Natural killer cell treated with Interleukin-12 subunit alpha and Interleukin-12 subunit beta and Interleukin-15 and Interleukin-18, amount 100 ng/mL, for 72 hours (primary cell): ENCODE measurements around the gene ROBO3. TPM values are rescaled to one million over a fixed set of nuclear protein-coding genes. Genes with fewer than 3 reads are reported as not detected.

Experiments used
- ATAC-seq, 2 donors: fragments of 150-1000 bp; cut with Tn5 transposase in 1 of 2; sonication (Bioruptor Pico), chemical (Tn5 transposase) in 1 of 2; 2 replicates each; pipeline ENCODE4 v1.10.0; 2021
- DNase-seq: peaks from one replicate; pipeline ENCODE4 v3.0.0; 2022; ENCODE audit warnings: low spot score
- H3K27ac Mint-ChIP-seq, 2 donors: 1 replicate in 1 of 2; 2 replicates in 1 of 2; pipeline ENCODE4 v1.8.0; 2022; ENCODE audit warnings: mixed read lengths in 2 of 2, mild to moderate bottlenecking in 1 of 2, moderate library complexity in 1 of 2
- H3K27me3 Mint-ChIP-seq, 2 donors: 1 replicate in 1 of 2; 2 replicates in 1 of 2; pipeline ENCODE4 v1.8.0; 2022; ENCODE audit warnings: mixed read lengths in 2 of 2
- H3K36me3 Mint-ChIP-seq: one replicate; pipeline ENCODE4 v1.8.0; 2022; ENCODE audit warnings: mixed read lengths
- H3K4me1 Mint-ChIP-seq, 2 donors: 1 replicate in 1 of 2; 2 replicates in 1 of 2; pipeline ENCODE4 v1.8.0; 2022; ENCODE audit warnings: low read depth in 2 of 2, mixed read lengths in 2 of 2, mild to moderate bottlenecking in 1 of 2
- H3K4me3 Mint-ChIP-seq: one replicate; pipeline ENCODE4 v1.8.0; 2022; ENCODE audit warnings: mixed read lengths
- H3K9me3 Mint-ChIP-seq: 2 replicates; pipeline ENCODE4 v1.8.0; 2022; ENCODE audit warnings: mixed read lengths
- total RNA-seq, 2 donors: library from RNA; stranded (reverse); gene quantifications; one replicate each; pipeline ENCODE4 v1.2.3, GENCODE V29; 2022

ROBO3 gene
- total RNA-seq, 2 donors from 2014 or later = 5.3 to 7.9 TPM

GRCh38 chr11:124839128-124839971 lies 25.9 kb upstream of the ROBO3 start:
- no peaks in the 10 kb centered on the region for H3K9me3 Mint-ChIP-seq
- DNase-seq = no peak
- H3K36me3 Mint-ChIP-seq = no peaks in the 10 kb centered on the region
- H3K4me3 Mint-ChIP-seq = no peak overlapping the region
- peaks cover 11 to 12% of the 10 kb centered on the region in 2 donors for H3K4me1 Mint-ChIP-seq
- ATAC-seq = no peak
- H3K27ac Mint-ChIP-seq = no peak overlapping the region
- H3K27me3 Mint-ChIP-seq = peaks cover 51 to 66% of the 10 kb centered on the region in 2 donors

DNA sequence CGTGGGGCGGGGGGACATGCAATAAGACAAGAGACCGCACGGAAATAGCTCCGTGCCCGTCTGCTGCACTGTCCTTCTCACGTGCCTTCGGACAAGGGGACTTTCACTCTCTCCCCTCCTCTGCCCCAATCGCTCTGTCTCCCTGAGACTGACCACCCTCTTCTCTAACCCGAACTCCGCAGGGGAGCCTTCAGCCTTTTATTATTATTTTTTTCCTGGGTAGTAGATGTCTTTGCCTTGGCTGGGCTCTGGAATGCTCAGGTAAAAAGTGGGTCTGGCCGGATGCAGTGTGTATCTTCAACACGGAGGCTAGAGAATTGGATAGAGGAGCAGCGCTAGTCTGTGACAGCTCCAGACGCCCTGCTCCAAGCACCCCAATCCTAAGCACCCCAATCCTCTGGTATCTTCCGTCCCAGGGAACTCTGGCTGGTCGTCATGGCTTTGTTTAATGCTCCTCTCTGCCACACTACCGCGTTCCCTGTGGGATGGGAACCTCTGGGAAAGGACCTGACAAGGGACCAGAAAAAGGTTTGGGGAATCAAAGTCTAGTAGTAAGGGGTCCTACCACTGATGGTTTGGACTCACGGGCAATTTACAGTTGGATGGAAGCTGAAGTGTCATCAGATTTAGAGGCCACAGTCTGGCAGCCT lies 25.1 kb upstream of the ROBO3 start:
- peak overlapping the region; percentile 42 for H3K4me3 Mint-ChIP-seq
- H3K27ac Mint-ChIP-seq = no peak overlapping the region
- no peaks in the 10 kb centered on the region for H3K36me3 Mint-ChIP-seq
- no peak for ATAC-seq
- DNase-seq = no peak
- no peaks in the 10 kb centered on the region for H3K9me3 Mint-ChIP-seq
- H3K4me1 Mint-ChIP-seq = peaks cover 11 to 12% of the 10 kb centered on the region in 2 donors
- H3K27me3 Mint-ChIP-seq = peaks cover 57 to 73% of the 10 kb centered on the region in 2 donors

GRCh38 chr11:124840666-124841065 lies 24.6 kb upstream of the ROBO3 start:
- H3K36me3 Mint-ChIP-seq = no peaks in the 10 kb centered on the region
- H3K4me1 Mint-ChIP-seq = peaks cover 11 to 12% of the 10 kb centered on the region in 2 donors
- ATAC-seq = no peak
- no peak overlapping the region for H3K4me3 Mint-ChIP-seq
- no peak for DNase-seq
- H3K9me3 Mint-ChIP-seq = no peaks in the 10 kb centered on the region
- H3K27ac Mint-ChIP-seq = no peak overlapping the region
- H3K27me3 Mint-ChIP-seq = peaks cover 59 to 74% of the 10 kb centered on the region in 2 donors

GRCh38 chr11:124841201-124841600 lies 24.0 kb upstream of the ROBO3 start:
- Mint-ChIP-seq H3K36me3 (no peaks in the 10 kb centered on the region), H3K4me1 (peaks cover 9% of the 10 kb centered on the region in 2 donors), H3K9me3 (no peaks in the 10 kb centered on the region), H3K27me3 (peaks cover 60 to 74% of the 10 kb centered on the region in 2 donors), H3K4me3 (no peak overlapping the region), H3K27ac (no peak overlapping the region)
- DNase-seq = no peak
- no peak for ATAC-seq

DNA sequence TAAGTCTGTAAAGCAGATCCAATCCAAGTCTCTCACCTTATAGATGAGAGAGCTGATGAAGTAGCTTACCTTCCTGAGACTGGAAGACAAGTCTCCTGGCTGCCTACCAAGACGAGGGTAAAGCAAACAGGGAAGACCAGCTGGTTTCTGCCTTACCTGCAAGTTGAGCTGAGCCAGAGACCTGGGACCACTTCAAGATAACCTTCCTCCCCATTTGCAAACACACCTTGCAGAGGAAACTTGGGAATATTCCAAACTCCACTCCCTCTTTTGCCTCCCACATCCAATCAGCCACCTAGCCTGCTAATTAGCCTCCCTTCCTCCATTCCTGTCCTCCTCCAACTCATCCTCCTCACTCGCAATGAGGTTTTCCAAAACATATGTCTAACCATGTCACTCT lies 23.4 kb upstream of the ROBO3 start:
- Mint-ChIP-seq H3K27me3 (peaks cover 61 to 79% of the 10 kb centered on the region in 2 donors), H3K36me3 (no peaks in the 10 kb centered on the region), H3K27ac (no peak overlapping the region), H3K9me3 (no peaks in the 10 kb centered on the region), H3K4me3 (no peak overlapping the region), H3K4me1 (peaks cover 6% of the 10 kb centered on the region in 2 donors)
- ATAC-seq = no peak
- DNase-seq = no peak

DNA sequence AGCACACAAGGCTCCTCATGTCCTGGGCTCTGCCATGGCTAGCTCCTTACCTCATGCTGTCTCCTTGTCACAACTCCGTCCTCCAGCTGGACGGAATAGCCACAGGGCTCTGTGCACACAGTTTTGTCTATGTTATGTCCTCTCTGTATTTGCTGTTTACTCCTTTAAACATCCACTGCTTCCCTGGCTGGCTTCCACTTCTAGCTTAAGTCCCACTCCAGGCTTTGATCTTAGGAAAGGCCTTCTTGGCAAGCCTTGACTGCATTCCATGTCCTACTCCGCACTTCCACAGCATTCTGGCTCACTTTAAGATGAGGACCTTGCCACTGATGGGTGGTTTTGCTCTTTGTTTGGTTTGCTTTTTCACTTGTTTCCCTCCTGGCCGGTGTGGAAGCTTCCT lies 22.9 kb upstream of the ROBO3 start:
- H3K4me3 Mint-ChIP-seq = no peak overlapping the region
- DNase-seq (no peak), ATAC-seq (no peak)
- no peaks in the 10 kb centered on the region for H3K9me3 Mint-ChIP-seq
- H3K27me3 Mint-ChIP-seq = peaks cover 61 to 83% of the 10 kb centered on the region in 2 donors
- H3K36me3 Mint-ChIP-seq = no peaks in the 10 kb centered on the region
- H3K27ac Mint-ChIP-seq = no peak overlapping the region
- H3K4me1 Mint-ChIP-seq = peaks cover 2 to 6% of the 10 kb centered on the region in 2 donors

GRCh38 chr11:124843616-124843910 lies 21.7 kb upstream of the ROBO3 start:
- no peak overlapping the region for H3K4me3 Mint-ChIP-seq
- peaks cover 62 to 88% of the 10 kb centered on the region in 2 donors for H3K27me3 Mint-ChIP-seq

DNA sequence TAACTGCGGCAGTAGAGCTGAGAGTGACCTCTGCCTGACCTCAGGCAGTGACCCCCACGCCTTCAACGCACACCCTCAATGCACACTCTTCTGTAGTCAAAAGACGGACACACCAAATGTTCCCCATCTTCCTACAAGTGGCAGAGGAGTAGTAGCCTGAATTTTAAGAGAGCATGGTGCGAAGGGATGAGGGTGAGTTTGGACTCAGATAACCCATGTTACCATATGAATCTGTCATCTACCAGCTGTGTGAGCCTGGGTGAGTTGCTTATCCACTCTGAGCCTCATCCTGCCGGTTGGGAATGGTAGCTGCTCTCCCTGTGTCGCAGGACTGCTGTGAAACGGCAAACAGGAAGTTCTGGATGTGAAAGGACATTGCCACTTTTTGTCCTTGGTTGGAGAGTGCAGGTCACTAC lies 20.6 kb upstream of the ROBO3 start:
- H3K4me3 Mint-ChIP-seq = no peak overlapping the region

More at GRCh38 chr11:124843616-124843910, 21.7 kb upstream of the ROBO3 start:
- Mint-ChIP-seq H3K27ac (no peak overlapping the region), H3K9me3 (no peaks in the 10 kb centered on the region), H3K36me3 (no peaks in the 10 kb centered on the region), H3K4me1 (peaks cover 2 to 6% of the 10 kb centered on the region in 2 donors)
- DNase-seq (no peak), ATAC-seq (no peak)

DNA sequence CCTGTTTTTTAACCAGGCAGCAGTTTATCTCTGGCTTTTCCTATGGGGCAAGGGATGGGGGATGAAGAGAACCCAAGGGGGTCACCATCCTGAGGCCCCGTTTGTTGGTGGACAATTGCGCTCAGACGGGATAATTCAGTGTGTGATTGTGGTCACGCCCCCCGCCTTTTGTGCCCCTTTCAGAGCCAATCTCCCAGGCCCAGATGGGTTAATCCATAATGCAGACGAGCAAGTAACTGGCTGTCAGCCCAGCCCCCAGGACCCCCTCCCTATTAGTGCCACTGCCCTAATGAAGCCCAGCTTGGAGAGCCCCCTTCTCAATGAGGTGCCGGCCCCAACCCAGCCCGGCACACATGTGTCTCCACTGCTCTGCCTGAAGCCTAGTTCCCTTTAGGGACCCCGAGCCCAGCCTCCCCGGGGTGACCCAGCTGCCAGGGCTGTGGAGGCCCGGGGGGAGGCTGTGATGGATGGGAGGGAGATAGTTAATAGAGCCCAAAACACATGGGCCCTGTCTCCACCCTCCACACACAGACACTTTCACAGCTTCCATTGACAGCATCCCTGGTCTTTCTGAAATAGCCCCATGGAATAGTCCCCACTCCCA lies 19.1 kb upstream of the ROBO3 start:
- Mint-ChIP-seq H3K4me1 (no peaks in the 10 kb centered on the region), H3K4me3 (no peak overlapping the region), H3K36me3 (no peaks in the 10 kb centered on the region), H3K27me3 (peaks cover 60 to 93% of the 10 kb centered on the region in 2 donors), H3K9me3 (no peaks in the 10 kb centered on the region), H3K27ac (no peak overlapping the region)
- ATAC-seq (no peak), DNase-seq (no peak)

More for the DNA sequence above, 20.6 kb upstream of the ROBO3 start:
- Mint-ChIP-seq H3K27ac (no peak overlapping the region), H3K27me3 (peaks cover 63 to 94% of the 10 kb centered on the region in 2 donors), H3K9me3 (no peaks in the 10 kb centered on the region), H3K4me1 (peaks cover 2 to 6% of the 10 kb centered on the region in 2 donors), H3K36me3 (no peaks in the 10 kb centered on the region)
- DNase-seq = no peak
- no peak for ATAC-seq

DNA sequence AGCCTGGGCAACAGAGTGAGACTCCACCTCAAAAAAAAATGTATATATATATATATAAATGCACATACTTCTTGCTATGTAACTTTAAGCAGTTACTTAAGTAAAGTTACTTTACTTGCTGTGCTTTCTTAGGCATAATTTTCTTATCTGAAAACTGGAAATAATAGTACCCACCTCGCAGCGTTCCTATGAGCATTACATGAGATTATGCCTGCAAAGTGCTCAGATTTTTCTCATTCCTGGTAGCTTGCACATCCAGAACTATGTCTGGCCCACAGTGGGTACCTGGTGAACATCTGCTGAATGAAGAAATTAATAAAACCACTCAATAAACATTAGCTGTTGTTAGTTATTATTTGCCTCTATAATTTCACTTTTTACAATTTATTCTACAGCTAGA lies 6.1 kb upstream of the ROBO3 start:
- Mint-ChIP-seq H3K4me1 (peaks cover 4 to 6% of the 10 kb centered on the region in 2 donors), H3K27me3 (peaks cover 35 to 44% of the 10 kb centered on the region in 2 donors), H3K9me3 (no peaks in the 10 kb centered on the region), H3K4me3 (no peak overlapping the region), H3K36me3 (no peaks in the 10 kb centered on the region), H3K27ac (no peak overlapping the region)
- DNase-seq = no peak
- no peak for ATAC-seq

DNA sequence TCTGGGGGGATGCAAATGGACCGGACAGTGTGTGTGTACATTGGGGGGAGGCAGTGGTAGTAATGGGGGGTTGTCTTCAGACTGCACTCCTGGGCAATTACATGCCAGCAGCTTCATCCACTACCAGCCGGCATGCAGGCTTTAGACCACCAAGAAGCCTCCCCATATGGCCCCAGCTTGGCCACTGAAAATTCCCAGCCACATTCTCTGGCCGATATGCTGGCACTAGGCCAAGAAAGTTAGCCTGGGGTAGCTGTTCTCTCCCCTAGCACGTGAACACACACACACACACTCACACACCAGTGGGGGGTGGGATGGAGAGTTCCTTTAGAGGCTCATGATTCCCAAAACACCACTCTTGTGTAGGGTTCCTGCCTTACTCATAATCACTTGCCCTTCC lies 3.6 kb upstream of the ROBO3 start:
- peaks cover 42 to 51% of the 10 kb centered on the region in 2 donors for H3K27me3 Mint-ChIP-seq
- peaks cover 6 to 9% of the 10 kb centered on the region in 2 donors for H3K4me1 Mint-ChIP-seq
- DNase-seq = no peak
- no peaks in the 10 kb centered on the region for H3K9me3 Mint-ChIP-seq
- no peaks in the 10 kb centered on the region for H3K36me3 Mint-ChIP-seq
- no peak overlapping the region for H3K4me3 Mint-ChIP-seq
- ATAC-seq = no peak
- no peak overlapping the region for H3K27ac Mint-ChIP-seq

- peaks cover 6 to 12% of the 10 kb centered on the region in 2 donors for H3K4me1 Mint-ChIP-seq
- no peak overlapping the region for H3K27ac Mint-ChIP-seq
- ATAC-seq (no peak), DNase-seq (no peak)
- H3K27me3 Mint-ChIP-seq = peaks cover 55 to 67% of the 10 kb centered on the region in 2 donors
- H3K36me3 Mint-ChIP-seq = no peaks in the 10 kb centered on the region
- no peak overlapping the region for H3K4me3 Mint-ChIP-seq
- H3K9me3 Mint-ChIP-seq = no peaks in the 10 kb centered on the region
Measured at GRCh38 chr11:124863137-124863825, 2.0 kb upstream of the ROBO3 start.

GRCh38 chr11:124863826-124864165 lies 1.4 kb upstream of the ROBO3 start:
- Mint-ChIP-seq H3K27me3 (peaks cover 60 to 71% of the 10 kb centered on the region in 2 donors), H3K9me3 (no peaks in the 10 kb centered on the region), H3K4me1 (peaks cover 6 to 15% of the 10 kb centered on the region in 2 donors), H3K36me3 (no peaks in the 10 kb centered on the region), H3K27ac (no peak overlapping the region), H3K4me3 (no peak overlapping the region)
- DNase-seq (no peak), ATAC-seq (no peak)
